ENCODE results near the gene JUND. TPM values are rescaled to one million over a fixed set of nuclear protein-coding genes. Genes with fewer than 3 reads are reported as not detected.

The JUND gene
- total and polyA plus RNA-seq, 2 of the 4 experiments (the other 2 are of a cell fraction), result 14.2 to 77.2 TPM

DNA sequence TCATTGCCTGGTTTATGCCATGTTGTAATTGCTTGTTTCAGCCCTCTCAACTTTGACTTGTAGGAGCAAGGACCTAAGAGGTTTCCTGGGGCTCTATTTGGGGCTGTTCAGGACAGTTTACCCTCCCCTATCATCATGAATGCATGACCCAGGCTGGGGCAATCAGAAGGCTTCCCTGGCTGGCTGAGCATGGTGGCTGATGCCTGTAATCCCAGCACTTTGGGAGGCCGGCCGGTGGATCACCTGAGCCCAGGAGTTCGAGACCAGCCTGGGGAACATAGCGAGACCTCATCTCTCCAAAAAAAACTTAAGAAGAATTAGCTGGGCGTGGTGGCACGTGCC, 47.6 kb upstream of the JUND start:
- Histone ChIP-seq H3K18ac (ENCODE audit: low read depth, low read length) (no peak overlapping the region), H2AK5ac (ENCODE audit: low read depth, low read length) (no peak overlapping the region), H3K4me2 (ENCODE audit: low read depth, low read length) (peak overlapping the region; percentile 80), H3K4me3 (ENCODE audit: insufficient read depth, low read depth, low read length) (peak overlapping the region; percentile 35; the same call in 1 of the 2 replicates), H2AK9ac (replicated peaks; ENCODE audit: low read depth, low read length, poor library complexity) (no peak overlapping the region), H3K56ac (ENCODE audit: extremely low read depth, insufficient read depth, low read length) (peak overlapping the region; percentile 54; the same call in 1 of the 2 replicates), H3K4me1 (ENCODE audit: control insufficient read depth, insufficient read depth, low read length) (peaks cover 3% of the 10 kb centered on the region), H2AFZ (replicated peaks; ENCODE audit: low read length, poor library complexity) (peak overlapping the region; percentile 84), H3K9me1 (ENCODE audit: insufficient read depth, low read length) (0 out of 2 replicates have a peak, but pooled peaks cover 6% of the 10 kb centered on the region), H3K9ac (ENCODE audit: low read depth, low read length) (peak overlapping the region; percentile 77), H2BK120ac (ENCODE audit: low read depth, low read length) (peak overlapping the region; percentile 69; the same call in 1 of the 2 replicates), H4K5ac (ENCODE audit: low read depth, low read length) (peak overlapping the region; percentile 4; the same call in 1 of the 2 replicates), H4K8ac (ENCODE audit: low read depth in 2 of 2, low read length in 2 of 2) (peak overlapping the region; percentile 27 to 91), H3K27ac (ENCODE audit: insufficient read depth, low read length) (peak overlapping the region; percentile 66), H2BK5ac (ENCODE audit: low read depth, low read length, poor library complexity, severe bottlenecking) (peak overlapping the region; percentile 88), H3K4ac (ENCODE audit: low read depth, low read length) (peak overlapping the region; percentile 75; the same call in 1 of the 2 replicates), H2BK20ac (ENCODE audit: low read depth, low read length) (0 out of 2 replicates have a peak overlapping the region, but pooled peaks have one; percentile 12), H3K9me3 (ENCODE audit: control insufficient read depth, insufficient read depth, low read length) (no peaks in the 10 kb centered on the region), H3K27me3 (ENCODE audit: control insufficient read depth, insufficient read depth, low read length) (no peaks in the 10 kb centered on the region; the same call in 1 of the 2 replicates), H3K14ac (replicated peaks; ENCODE audit: low read depth, low read length) (peak overlapping the region; percentile 92), H3K23ac (ENCODE audit: low read depth, low read length) (0 out of 2 replicates have a peak overlapping the region, but pooled peaks have one; percentile 66), H4K91ac (ENCODE audit: insufficient read depth, low read depth, low read length) (peak overlapping the region; percentile 63; the same call in 1 of the 2 replicates), H3K36me3 (ENCODE audit: control insufficient read depth, insufficient read depth, low read length) (no peaks in the 10 kb centered on the region), H2BK15ac (ENCODE audit: low read depth, low read length) (peak overlapping the region; percentile 24; the same call in 1 of the 3 replicates), H3K79me1 (ENCODE audit: low read depth in 1 of 2, low read length in 2 of 2) (peaks cover 0 to 4% of the 10 kb centered on the region in 2 experiments; a peak in 1 of 4 replicates), H4K20me1 (ENCODE audit: insufficient read depth, low read length) (no peaks in the 10 kb centered on the region)
- WGBS, 2 experiments (ENCODE audit: extremely low coverage in 2 of 2, insufficient read length in 1 of 2), result no CpG with 5 or more reads among the region's 6 CpGs
- ChIA-PET CTCF (interaction anchor here (0.5 to 3.9 kb wide), 12 partner anchors 9 to 128 kb away, joined by 3 to 39 read pairs (median 4); partner anchors contain the start of genes JUND and SSBP4), POLR2A (ENCODE audit: unreplicated experiment) (interaction anchor here (0.5 to 1.6 kb wide), 6 partner anchors 47 to 526 kb away, joined by 3 to 16 read pairs (median 4); partner anchors contain the start of gene JUND)
- TF ChIP-seq CHD1 (IDR thresholded peaks at IDR 0.05; ENCODE audit: low read depth, low read length), result no peak
- no peak for TF ChIP-seq MAFK (IDR thresholded peaks at IDR 0.05; ENCODE audit: low read depth, low read length)
- no peak for TF ChIP-seq SMC3 (IDR thresholded peaks at IDR 0.05; ENCODE audit: low read depth, low read length)
- TF ChIP-seq CEBPB (IDR thresholded peaks at IDR 0.05; ENCODE audit: low read depth, low read length), result no peak
- no peak for TF ChIP-seq MXI1 (IDR thresholded peaks at IDR 0.05; ENCODE audit: borderline replicate concordance, low read depth, low read length)
- no peak for TF ChIP-seq RCOR1 (IDR thresholded peaks at IDR 0.05; ENCODE audit: insufficient replicate concordance, low read length)
- TF ChIP-seq MAZ (IDR thresholded peaks at IDR 0.05; ENCODE audit: borderline replicate concordance, low read depth, low read length), result no peak
- BruUV-seq (replicated peaks), result no TSS peak
- in situ Hi-C loops (cut with MboI; ENCODE audit: low sequenced_read_pairs) (loop anchor here (10.0 kb wide), 1 partner anchor 134 kb away; the partner anchor contains the start of gene MPV17L2), dilution Hi-C loops (cut with HindIII; ENCODE audit: low sequenced_read_pairs, unreplicated experiment) (no loop called here), intact Hi-C loops (cut with micrococcal nuclease) (no loop called here)
- DNase-seq (no peak), ATAC-seq (ENCODE audit: low read depth) (no peak; the same call in 1 of the 2 replicates)
